NCI-H82 (cell line): ENCODE results near the gene YBX1.

ENCODE experiments used
- DNase-seq: peaks from one replicate; lab custom pipeline; 2025; lab: John Stamatoyannopoulos, UW

The YBX1 gene

GRCh38 chr1:42735056-42735455, 52.8 kb downstream of the YBX1 start:
- DNase-seq = no peak

- no peak for DNase-seq
These were observed 53.4 kb downstream of the YBX1 start for GRCh38 chr1:42735477-42736105.

- DNase-seq = peak; percentile 50
These were observed 53.9 kb downstream of the YBX1 start for GRCh38 chr1:42736152-42736551.

DNA sequence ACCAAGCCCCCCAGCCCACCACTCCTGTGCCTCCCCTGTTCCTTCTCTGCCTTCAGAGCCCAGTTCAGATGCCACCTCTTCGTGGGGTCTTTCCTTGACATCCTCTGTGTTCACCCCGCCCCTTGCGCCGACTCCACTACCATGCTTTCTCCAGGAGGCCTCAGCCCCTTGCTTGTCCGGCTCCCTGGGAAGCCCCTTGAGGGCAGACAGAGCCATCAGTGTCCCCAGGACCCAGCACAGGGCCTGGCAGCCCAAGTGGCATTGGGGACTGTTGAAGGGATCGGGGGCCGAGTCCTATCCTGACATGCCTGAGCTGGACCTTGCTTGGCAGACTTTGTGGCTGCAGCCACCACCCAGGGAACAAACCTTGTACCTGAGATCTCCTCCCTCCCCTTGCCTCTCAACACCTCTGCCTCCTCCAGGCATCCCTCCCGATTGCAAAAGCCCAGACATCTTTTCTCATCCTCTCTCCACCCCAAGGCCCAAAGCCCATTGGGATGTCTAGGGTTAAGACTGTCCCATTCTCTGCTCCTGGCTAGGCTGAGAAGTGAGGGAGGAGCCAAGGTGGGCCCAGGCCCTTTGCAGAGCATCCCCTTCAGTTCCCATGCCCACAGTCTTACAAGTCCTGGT, 54.5 kb downstream of the YBX1 start:
- no peak for DNase-seq

- no peak for DNase-seq
These were observed 55.0 kb downstream of the YBX1 start for GRCh38 chr1:42737257-42737656.

- DNase-seq = no peak
These were observed 55.9 kb downstream of the YBX1 start for GRCh38 chr1:42737986-42738677.

- DNase-seq = no peak
These were observed 56.5 kb downstream of the YBX1 start for GRCh38 chr1:42738678-42739226.

DNA sequence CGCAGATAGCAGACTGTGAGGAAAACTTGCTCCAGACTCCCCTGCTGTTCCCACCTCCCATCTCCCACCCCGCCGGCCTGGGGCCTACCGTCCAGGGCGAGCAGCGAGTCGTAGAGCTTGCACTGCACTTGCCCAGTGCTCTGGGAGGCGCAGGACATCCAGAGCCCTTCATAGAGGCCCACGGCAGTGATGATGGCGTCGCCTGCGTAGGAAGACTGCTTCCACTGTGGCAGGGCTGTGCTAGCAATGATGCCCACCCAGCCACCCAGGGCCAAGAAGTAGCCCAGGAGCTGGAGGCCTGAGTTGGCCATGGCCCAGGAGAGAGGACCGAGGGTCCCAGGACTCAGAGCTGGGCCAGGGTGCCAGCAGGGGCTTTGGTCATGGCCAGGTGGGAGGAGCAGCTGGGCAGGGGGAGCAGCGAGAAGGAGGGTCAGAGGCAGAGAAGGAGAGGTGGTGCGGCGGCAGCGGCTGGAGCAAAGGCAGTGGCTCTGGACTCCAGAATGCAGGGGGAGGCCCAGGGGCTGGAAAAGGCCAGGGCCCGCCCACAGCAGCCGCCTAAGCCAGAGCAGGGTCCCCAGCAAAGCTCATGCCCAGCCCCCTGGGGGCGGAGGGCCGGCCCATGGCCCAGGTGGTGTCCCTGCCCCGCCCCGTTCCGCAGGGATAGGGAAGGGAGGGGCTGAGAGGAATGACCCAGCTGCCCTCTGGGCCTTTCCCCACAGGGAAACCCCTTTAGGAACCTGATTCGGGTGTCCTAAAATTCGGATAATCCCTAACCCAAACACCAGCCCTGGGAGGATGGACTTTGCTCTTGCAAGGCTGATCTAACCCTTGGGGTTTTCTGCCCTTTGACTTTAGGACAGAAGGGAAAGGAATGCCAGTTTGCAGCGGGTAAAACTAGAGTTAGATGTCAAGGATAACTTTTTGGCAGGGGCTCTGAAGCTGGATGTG, 57.8 kb downstream of the YBX1 start, which contains the start of gene CLDN19:
Gene CLDN19, minus strand, starts transcription at position 484 of the 948 bp plus-strand sequence. Its CDS starts 173 bp downstream, at position 311.
- peak; percentile 96 for DNase-seq

DNA sequence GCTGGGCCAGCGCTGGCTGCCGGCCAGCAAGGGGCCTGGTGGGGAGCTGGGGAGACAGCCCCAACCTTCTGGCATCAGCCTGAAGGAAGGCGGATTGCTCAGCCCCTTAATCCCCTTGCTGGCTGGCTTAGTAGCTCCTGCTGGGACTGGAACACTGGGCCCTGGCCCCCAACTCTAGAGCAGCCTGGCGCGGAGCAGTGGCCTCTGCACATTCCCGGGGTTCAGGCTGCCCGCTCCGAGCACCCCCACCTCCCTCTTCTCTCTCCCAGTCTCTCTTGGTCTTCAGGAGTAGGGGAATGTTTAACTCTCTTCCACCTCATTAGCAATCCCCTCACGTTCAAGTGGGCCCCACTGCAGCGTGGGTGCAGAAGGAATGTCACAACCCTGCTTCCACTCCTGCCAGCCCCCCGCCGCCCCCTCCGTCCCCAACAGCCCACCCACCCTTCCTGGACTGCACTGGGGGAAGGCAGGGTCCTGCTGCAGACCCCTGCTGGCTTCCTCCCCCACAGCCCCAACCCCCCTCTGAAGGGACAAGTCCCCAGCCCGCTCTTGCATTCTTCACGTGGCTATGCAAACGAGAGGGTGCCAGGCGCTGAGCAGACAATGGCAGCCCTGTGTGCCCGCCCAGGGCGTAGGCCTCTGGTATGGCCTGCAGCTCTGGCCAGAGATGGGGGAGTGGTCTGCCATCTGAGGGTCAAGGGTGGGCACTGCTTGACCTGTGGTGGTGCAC, 58.8 kb downstream of the YBX1 start:
- DNase-seq = peak; percentile 93

- DNase-seq = no peak
These were observed 59.5 kb downstream of the YBX1 start for GRCh38 chr1:42741706-42742105.

DNA sequence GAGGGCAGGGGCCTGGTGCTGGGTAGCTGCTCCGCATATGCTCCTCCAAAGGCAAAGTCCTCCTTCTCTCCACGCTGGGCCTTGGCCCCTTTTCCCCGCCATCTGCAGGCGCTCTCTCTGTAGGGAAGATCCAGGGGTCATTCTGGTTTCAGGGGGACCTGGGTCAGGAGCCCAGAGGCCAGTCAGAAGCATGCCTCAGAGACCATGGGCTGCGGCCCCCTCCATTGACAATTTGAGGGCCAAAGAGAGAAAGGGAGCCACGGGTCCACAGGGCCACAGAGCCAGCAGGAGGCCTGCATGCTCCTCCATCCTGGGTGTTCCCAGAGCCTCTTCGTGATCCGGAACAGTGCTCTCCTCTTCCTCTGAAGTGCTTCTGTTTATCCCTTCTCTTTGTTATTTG, 59.9 kb downstream of the YBX1 start:
- no peak for DNase-seq

DNA sequence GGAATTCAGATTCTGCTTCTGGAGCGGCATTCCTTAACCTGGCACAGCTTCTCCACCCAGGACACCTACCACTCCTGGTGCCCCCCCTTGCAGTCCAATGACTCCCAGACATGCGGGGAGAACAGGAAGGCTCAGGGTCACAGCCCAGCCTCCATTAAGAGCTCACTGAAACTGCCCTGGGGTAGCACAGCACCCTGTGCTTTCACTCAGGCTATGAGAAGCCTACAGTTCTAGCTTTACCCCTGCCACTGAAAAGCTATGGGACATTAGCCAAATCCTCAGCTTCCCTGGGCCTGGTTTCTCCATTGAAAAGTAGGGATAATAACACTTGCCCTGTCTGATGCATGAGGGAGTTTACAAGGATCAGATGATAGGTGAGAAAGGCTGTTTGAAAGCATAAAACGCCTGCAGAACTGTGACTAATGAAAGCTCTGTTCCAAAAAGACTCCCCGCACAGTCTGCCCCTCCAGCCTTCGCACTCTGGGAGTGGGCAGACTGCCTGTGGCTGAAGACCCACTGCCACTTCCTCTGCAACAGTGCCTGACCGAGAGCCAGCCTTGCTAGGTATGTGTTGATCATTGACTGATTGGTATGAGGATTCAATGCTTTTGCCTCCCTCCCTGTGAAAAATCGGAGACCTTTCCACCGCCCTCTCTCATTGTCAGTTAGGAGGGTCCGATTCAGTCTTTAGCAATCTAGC, 60.5 kb downstream of the YBX1 start:
- no peak for DNase-seq

DNA sequence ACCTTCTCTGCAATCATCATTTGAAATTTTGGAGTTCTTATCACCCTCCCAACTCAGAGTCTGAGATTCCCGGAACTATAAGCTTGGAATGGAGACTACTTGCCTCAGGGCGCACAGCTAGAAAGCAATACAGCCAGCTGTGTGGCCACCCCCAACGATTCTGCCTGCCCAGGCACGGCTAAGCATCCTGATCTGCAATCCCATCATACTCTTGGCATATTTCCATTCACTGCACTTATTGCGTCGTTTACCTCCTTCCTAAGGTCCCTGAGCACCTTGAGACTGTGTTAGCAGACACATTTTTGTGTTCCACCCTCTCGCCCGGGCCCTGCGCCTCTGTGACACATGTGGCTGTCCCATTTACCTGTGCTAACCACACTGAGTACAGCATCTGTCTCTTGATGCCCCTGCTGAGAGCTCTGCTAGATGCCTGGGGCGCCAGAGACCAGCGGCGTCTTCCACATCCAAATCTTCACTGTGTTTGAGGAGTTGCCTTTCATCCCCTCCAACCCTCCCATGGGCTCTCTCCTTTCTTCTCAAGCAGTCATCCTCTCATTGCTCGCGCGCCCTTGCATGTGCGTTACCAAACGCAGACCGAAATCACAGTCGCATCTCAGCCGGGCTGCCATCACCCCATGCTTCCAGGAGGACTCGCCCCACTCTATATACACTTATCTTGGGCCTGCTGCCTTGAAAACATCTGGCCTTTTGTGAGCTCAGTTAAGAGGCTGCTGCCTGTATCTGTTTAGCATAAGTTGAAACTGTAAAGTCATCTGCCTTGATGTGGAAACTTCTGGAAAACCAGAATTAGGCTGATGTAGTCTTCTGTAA, 61.3 kb downstream of the YBX1 start:
- DNase-seq = no peak

DNA sequence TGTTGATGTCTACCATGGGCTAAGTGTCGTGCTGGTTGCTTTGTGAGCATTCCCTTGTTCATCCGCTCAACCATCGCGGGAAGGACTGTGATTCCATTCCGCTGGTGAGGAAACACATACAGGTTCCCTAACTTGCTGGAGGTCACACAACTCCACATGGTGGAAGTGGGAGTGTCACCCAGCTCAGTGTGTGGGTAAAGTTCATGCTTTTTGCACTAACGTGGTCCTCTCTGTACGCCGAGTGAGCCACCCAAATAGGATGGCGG, 61.9 kb downstream of the YBX1 start:
- DNase-seq = no peak

GRCh38 chr1:42745851-42746250, 63.6 kb downstream of the YBX1 start:
- DNase-seq = peak; percentile 88

- DNase-seq = no peak
These were observed 64.4 kb downstream of the YBX1 start for GRCh38 chr1:42746436-42747105.

DNA sequence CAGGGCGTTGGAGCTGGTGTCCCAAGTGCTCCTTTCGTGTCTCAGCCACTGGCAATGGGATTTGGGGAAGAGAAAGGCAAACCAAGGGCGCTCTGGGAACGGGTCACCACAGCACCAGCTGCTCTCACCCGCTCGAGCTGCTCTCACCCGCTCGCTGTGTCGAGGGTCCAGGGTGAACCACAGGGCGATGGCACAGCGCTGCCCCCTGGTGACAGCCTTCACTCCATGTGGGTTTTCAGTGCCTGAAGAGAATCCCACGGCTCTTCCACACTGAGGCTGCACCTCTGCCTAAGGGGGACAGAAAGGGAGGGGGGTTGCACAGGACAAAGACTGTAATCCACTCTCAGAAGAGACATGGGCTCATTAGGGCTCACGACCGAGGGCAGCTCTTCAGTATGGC, 64.9 kb downstream of the YBX1 start:
- peak; percentile 90 for DNase-seq

GRCh38 chr1:42748021-42748420, 65.8 kb downstream of the YBX1 start:
- no peak for DNase-seq
